Measurements from ENCODE around the gene STK24.

- TF ChIP-seq, protein P1, sequence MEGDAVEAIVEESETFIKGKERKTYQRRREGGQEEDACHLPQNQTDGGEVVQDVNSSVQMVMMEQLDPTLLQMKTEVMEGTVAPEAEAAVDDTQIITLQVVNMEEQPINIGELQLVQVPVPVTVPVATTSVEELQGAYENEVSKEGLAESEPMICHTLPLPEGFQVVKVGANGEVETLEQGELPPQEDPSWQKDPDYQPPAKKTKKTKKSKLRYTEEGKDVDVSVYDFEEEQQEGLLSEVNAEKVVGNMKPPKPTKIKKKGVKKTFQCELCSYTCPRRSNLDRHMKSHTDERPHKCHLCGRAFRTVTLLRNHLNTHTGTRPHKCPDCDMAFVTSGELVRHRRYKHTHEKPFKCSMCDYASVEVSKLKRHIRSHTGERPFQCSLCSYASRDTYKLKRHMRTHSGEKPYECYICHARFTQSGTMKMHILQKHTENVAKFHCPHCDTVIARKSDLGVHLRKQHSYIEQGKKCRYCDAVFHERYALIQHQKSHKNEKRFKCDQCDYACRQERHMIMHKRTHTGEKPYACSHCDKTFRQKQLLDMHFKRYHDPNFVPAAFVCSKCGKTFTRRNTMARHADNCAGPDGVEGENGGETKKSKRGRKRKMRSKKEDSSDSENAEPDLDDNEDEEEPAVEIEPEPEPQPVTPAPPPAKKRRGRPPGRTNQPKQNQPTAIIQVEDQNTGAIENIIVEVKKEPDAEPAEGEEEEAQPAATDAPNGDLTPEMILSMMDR (conservative IDR thresholded peaks at IDR 0.05; ENCODE audit: low read depth, low read length), result 0 out of 2 replicates have a peak, but pooled peaks have one; percentile 8
- no peak for TF ChIP-seq EZH2 (IDR thresholded peaks at IDR 0.05; ENCODE audit: borderline replicate concordance, low read depth, low read length, poor library complexity, severe bottlenecking)
These were observed 93.2 kb downstream of the STK24 start for GRCh38 chr13:98483601-98484288.

All from A673 (cell line).